OCI-LY7 (cell line): ENCODE results near the gene HOXA3. TPM values are rescaled to one million over a fixed set of nuclear protein-coding genes. Genes with fewer than 3 reads are reported as not detected.

Experiments
- BruUV-seq: library from RNA; stranded (reverse); fragments of 400-500 nt; replicated peaks from 2 replicates; lab custom pipeline; 2021; lab: Mats Ljungman, UMichigan
- CTCF ChIA-PET: fragments of 300-600 bp; sonication (Branson Sonifier 250); formaldehyde crosslinking; loops from one replicate; lab custom pipeline; 2022; ENCODE audit warnings: antibody characterized with exemption; ENCODE audit not compliant: unreplicated experiment; lab: Charles Lee
- POLR2A ChIA-PET: fragments of 300-600 bp; sonication (Branson Sonifier 250); formaldehyde crosslinking; loops from one replicate; lab custom pipeline; 2022; ENCODE audit warnings: antibody characterized with exemption; lab: Charles Lee
- DNase-seq: peaks from one replicate; pipeline ENCODE4 v3.0.0-alpha.2; 2015; ENCODE audit warnings: low spot score
- H2AFZ ChIP-seq: fragments of 200-600 bp; sonication (generic), shearing (Covaris generic); 2 replicates; pipeline ENCODE4 v1.6.1; 2014; ENCODE audit warnings: mild to moderate bottlenecking, antibody characterized with exemption, low read length, moderate library complexity
- H3K27ac ChIP-seq: fragments of 200-600 bp; sonication (generic); 2 replicates; pipeline ENCODE4 v1.5.1; 2014; ENCODE audit warnings: mixed run types, low read depth, mild to moderate bottlenecking, moderate library complexity, low read length, inconsistent platforms; ENCODE audit not compliant: poor library complexity, severe bottlenecking
- H3K36me3 ChIP-seq: fragments of 200-600 bp; sonication (generic); 2 replicates; pipeline ENCODE4 v1.6.1; 2014; ENCODE audit warnings: mild to moderate bottlenecking, antibody characterized with exemption, low read length, moderate library complexity, mixed read lengths; ENCODE audit not compliant: insufficient read depth
- H3K4me1 ChIP-seq: fragments of 200-600 bp; sonication (generic); 2 replicates; pipeline ENCODE4 v1.5.1; 2014; ENCODE audit warnings: mild to moderate bottlenecking, low read length; ENCODE audit not compliant: insufficient read depth, poor library complexity, severe bottlenecking
- H3K4me2 ChIP-seq: fragments of 200-600 bp; sonication (generic); 2 replicates; pipeline ENCODE4 v1.6.1; 2014; ENCODE audit warnings: mild to moderate bottlenecking, low read length
- H3K4me3 ChIP-seq: fragments of 200-600 bp; sonication (generic); 2 replicates; pipeline ENCODE4 v1.5.1; 2014; ENCODE audit warnings: mild to moderate bottlenecking, low read depth, low read length; ENCODE audit not compliant: poor library complexity, severe bottlenecking
- H3K79me2 ChIP-seq: fragments of 200-600 bp; sonication (generic); 2 replicates; pipeline ENCODE4 v1.6.1; 2016; ENCODE audit warnings: low read depth, mild to moderate bottlenecking, low read length, moderate library complexity, mixed read lengths; ENCODE audit not compliant: insufficient read depth
- H3K9me2 ChIP-seq: fragments of 200-600 bp; sonication (generic); 2 replicates; pipeline ENCODE4 v1.6.1; 2016; ENCODE audit warnings: mild to moderate bottlenecking, low read length, mixed read lengths; ENCODE audit not compliant: insufficient read depth
- H3K9me3 ChIP-seq: fragments of 200-600 bp; sonication (generic); 2 replicates; pipeline ENCODE4 v1.6.1; 2014; ENCODE audit warnings: mild to moderate bottlenecking, mixed run types, low read length, mixed read lengths
- H4K20me1 ChIP-seq: fragments of 200-600 bp; sonication (generic); 2 replicates; pipeline ENCODE4 v1.6.1; 2014; ENCODE audit warnings: mild to moderate bottlenecking, antibody characterized with exemption, low read length, moderate library complexity, mixed read lengths; ENCODE audit not compliant: insufficient read depth
- CTCF ChIP-seq: fragments of 200-600 bp; sonication (generic); conservative IDR thresholded peaks from 2 replicates; pipeline ENCODE4 v1.5.1; 2014; ENCODE audit warnings: mild to moderate bottlenecking, antibody characterized with exemption, low read length, moderate library complexity, mixed read lengths
- EZH2phosphoT487 ChIP-seq: fragments of 200-600 bp; sonication (generic); IDR thresholded peaks from 2 replicates; pipeline ENCODE4 v1.6.1; 2018; ENCODE audit warnings: low read depth, borderline replicate concordance, mild to moderate bottlenecking, mixed run types, antibody characterized with exemption, low read length, moderate library complexity, mixed read lengths
- intact Hi-C: fragments of 100-400 bp; cut with micrococcal nuclease; formaldehyde crosslinking; loops from one replicate; pipeline ENCODE4 v1.10.0; 2022; ENCODE audit not compliant: unreplicated experiment
- total RNA-seq, 2 experiments: library from RNA; depleted of rRNA in 1 of 2; stranded (reverse); fragments of >200 nt in 1 of 2; shearing (Covaris generic) in 1 of 2; gene quantifications; 2 replicates each; pipeline ENCODE4 v1.2.3, GENCODE V29; 2014 to 2022

The HOXA3 gene
- total RNA-seq, 2 experiments from 2014 or later = 0.41 to 2.7 TPM

GRCh38 chr7:27171325-27171636, 18.9 kb upstream of the HOXA3 start:
- Histone ChIP-seq H2AFZ (no peak overlapping the region), H3K4me2 (no peak overlapping the region), H3K9me2 (no peaks in the 10 kb centered on the region), H3K4me3 (no peak overlapping the region), H3K79me2 (no peaks in the 10 kb centered on the region), H3K4me1 (no peaks in the 10 kb centered on the region), H3K36me3 (no peaks in the 10 kb centered on the region), H4K20me1 (no peaks in the 10 kb centered on the region), H3K9me3 (no peaks in the 10 kb centered on the region), H3K27ac (no peak overlapping the region)
- no peak for TF ChIP-seq EZH2phosphoT487
- no peak for TF ChIP-seq CTCF
- POLR2A ChIA-PET = no interaction called here
- CTCF ChIA-PET = no interaction called here
- no peak for DNase-seq
- intact Hi-C loops = no loop called here
- BruUV-seq = no TSS peak

- H3K4me2 ChIP-seq = no peak overlapping the region
- no peaks in the 10 kb centered on the region for H3K9me2 ChIP-seq
- no peaks in the 10 kb centered on the region for H3K36me3 ChIP-seq
- no peaks in the 10 kb centered on the region for H3K9me3 ChIP-seq
- no peak for TF ChIP-seq CTCF
- no peak; the same call in 1 of the 2 replicates for TF ChIP-seq EZH2phosphoT487
- H4K20me1 ChIP-seq = no peaks in the 10 kb centered on the region
- BruUV-seq = no TSS peak
- POLR2A ChIA-PET = interaction anchor here (0.6 to 1.1 kb wide), 2 partner anchors 39 to 1243 kb away, joined by 3 read pairs; no protein-coding TSS in a partner anchor
- H3K79me2 ChIP-seq = no peaks in the 10 kb centered on the region
- H3K4me3 ChIP-seq = no peak overlapping the region
- no peak overlapping the region for H3K27ac ChIP-seq
- no peak for DNase-seq
- no peak overlapping the region for H2AFZ ChIP-seq
- intact Hi-C loops = no loop called here
- H3K4me1 ChIP-seq = no peaks in the 10 kb centered on the region
- CTCF ChIA-PET = no interaction called here
These were observed 18.3 kb upstream of the HOXA3 start for GRCh38 chr7:27170426-27171324.
